Islet precursor cell (in vitro differentiated cells): ENCODE measurements around the gene METTL16.
"Not testable (repeated sequence)": the region's sequence is repeated elsewhere in the genome, so short reads cannot be mapped to it uniquely, and the experiment has no call there.

Experiments
- DNase-seq: peaks from one replicate; pipeline ENCODE4 v3.0.0-alpha.2; 2018

METTL16 gene

GRCh38 chr17:2511462-2512369, at the start of gene METTL16:
Gene METTL16, minus strand, starts transcription at chr17:2511888. Its CDS starts 9,557 bp downstream, at chr17:2502331.
- DNase-seq: peak; percentile 100

DNA sequence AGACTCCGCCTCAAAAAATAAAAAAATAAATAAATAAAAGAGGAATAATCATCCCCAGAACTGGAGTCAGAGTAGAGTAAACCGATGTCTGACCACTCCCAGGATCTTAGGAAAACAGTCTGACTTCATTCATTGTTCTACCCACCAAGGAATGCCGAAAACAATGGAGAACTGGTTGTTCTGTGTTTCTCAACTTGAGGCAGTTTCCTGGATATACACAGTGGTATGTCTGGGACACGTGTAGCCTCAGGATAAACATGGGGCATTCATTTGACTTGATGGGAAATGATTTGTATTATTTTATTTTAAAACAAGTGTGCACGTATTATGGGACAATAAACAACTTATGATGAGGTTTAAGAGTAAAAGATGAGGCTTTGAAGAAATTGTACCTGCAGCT, 49.0 kb upstream of the METTL16 start:
- DNase-seq: no peak

DNA sequence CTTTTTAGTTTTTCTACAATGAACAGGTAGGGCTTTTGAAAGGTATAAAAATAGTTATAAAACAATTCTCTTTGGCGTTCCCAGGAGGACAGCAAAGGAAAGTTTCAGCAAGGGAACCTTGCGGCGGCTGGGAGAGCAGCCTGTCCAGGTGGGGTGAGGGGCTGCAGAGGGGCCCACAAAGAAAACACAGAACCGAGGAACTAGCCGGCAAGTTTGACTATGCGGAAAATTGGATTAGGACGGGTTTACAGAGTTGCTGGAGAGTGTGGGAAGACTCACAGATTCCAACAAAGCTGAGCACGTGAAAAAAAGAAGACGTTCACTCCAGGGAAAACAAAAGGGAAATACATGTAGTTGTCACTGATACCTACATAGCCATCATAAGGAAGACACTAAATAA, 40.2 kb upstream of the METTL16 start:
- no peak for DNase-seq

DNA sequence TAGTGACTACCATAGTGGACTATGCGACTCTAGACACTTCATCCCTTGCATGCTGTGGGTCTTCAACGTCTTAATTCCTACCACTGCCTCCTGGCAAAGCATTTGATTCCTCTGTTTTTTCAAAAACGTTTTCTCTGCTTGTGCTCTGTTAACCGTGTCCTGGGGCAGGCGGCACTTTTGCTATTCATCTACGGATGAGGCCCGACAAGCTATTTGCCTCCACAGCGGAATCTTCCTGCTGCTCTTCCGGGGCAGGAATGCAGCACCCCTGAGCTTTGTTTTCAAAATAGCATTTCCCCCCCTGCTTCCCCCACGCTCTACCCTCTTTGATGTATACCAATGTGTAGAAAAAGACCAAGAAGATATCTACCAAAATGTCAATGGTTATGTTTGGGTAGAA, 39.8 kb upstream of the METTL16 start:
- DNase-seq: no peak

GRCh38 chr17:2549392-2550211, 37.9 kb upstream of the METTL16 start:
- DNase-seq: peak; percentile 79

- DNase-seq: not testable (repeated sequence)
Observed at GRCh38 chr17:2548026-2548425, 36.3 kb upstream of the METTL16 start.

DNA sequence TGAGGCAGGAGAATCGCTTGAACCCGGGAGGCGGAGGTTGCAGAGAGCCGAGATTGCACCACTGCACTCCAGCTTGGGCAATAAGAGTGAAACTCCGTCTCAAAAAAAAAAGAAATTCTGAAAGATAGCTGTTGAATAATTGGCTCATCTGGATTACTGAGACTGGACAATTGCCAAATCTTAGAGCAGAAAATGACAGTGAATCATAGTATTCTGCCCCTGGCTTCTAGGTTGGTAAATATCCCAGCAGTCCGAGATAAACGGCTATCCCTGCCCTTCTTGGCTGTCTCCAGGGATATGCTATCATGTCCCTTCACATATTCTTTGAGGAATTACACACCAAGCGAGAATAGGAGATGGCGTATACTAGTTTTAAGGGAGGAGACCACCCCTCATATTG, 35.5 kb upstream of the METTL16 start:
- no peak for DNase-seq

DNA sequence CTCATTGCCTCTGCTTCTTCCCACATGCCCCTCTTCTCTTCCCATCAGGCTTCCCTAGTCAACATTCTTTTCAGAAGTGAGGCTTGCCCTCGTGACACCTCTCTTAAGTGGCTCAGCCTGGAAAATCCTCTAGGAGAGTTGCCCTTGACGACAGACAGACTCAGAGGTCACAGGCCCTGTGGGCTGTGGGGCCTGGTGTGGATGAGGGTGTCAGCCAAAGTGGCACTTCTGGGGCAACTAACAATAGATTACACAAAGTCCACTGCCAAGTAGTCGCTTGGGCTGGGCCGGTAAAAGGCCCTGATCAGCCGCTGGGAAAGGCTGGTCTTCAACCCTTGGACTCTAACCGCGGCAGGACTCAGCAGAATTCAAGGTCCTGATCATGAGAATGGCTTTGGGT, 33.7 kb upstream of the METTL16 start:
- DNase-seq: peak; percentile 74

DNA sequence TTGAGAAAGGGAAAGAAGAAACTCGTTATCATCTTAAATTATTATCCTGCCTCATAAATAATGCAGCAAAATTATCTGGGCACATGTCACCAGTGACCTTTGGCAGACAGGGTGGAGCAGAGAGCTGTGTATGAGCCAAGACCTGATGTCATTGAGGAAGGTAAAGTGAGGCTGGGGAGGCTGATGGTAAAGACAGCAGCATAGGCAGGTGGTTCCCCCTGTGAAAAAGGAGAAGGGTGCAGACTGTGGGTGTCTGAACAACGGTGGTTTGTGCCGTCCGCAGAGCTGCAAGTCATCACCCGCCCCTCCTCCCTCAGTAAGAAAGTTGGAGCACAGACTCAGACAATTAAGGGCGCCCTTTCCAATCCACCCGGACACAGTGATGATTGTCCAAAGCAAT, 30.8 kb upstream of the METTL16 start:
- no peak for DNase-seq

DNA sequence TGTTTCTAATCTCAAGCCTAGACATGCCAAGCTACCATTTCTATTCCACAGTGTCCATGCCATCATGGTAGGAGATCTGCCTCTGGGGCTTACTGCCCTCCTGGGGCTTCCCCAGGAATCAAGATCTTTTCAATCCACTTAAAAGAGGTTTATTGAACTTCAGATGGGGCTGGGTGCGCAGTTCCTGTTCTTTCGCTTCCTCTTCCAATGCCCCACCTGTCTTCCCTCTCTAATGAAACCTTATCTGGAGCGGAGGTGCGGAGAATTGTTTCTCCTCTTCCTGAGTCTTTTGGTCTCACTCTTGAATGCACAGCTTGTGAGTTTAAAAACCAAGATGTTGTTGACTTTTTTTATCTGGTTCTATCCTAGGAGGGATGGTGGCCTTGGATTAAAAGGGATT, 30.4 kb upstream of the METTL16 start:
- no peak for DNase-seq

DNA sequence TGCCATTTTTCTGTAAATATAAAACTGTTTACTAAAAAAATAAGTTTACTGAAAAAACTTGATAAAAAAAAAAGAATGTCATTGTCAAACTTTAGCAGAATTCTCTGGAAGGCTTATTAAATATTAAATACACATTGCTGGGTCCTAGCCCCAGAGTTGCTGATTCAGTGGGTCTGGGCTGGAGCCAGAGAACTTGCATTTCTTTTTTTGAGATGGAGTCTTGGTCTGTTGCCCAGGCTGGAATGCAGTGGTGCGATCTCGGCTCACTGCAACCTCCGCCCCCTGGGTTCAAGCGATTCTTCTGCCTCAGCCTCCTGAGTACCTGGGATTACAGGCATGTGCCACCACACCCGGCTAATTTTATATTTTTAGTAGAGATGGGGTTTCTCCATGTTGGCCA, 25.9 kb upstream of the METTL16 start:
- DNase-seq: not testable (repeated sequence)

DNA sequence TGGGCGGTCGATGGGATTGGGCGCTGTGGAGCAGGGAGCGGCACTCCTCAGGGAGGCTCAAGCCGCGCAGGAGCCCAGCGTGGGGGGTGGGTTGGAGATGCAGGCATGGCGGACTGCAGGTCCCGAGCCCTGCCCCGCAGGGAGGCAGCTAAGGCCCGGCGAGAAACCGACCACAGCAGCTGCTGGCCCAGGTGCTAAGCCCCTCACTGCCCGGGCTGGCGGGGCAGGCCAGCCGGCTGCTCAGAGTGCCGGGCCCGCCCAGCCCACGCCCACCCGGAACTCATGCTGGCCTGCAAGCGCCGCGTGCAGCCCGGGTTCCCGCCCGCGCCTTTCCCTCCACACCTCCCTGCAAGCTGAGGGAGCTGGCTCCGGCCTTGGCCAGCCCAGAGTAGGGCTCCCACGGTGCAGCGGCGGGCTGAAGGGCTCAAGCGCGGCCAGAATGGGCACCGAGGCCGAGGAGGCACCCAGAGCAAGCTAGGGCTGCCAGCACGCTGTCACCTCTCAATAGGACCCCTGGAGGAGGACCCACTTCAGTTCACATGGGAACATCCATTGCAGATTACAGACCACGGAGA, 20.5 kb upstream of the METTL16 start:
- no peak for DNase-seq

GRCh38 chr17:2531243-2531954, 19.7 kb upstream of the METTL16 start:
- DNase-seq: not testable (repeated sequence)

- DNase-seq: not testable (repeated sequence)
Observed at GRCh38 chr17:2521775-2522410, 10.2 kb upstream of the METTL16 start.

DNA sequence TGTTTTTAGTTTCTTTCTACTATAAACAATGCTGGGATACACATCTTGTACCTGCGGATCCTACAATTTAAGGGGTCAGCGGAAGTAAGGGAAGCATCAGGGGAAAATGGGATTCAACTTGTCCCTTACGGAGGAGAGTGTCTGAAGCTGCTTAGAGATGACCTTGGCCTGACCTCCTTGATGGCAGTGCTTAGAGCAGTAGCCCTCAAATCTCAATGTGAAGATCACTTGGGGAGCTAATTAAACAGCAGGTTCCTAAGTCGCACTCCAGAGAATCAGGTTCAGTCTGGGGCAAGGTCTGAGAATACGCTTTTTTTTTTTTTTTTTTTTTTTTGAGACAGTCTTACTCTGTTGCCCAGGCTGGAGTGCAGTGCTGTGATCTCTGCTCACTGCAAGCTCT, 9.6 kb upstream of the METTL16 start:
- DNase-seq: no peak

DNA sequence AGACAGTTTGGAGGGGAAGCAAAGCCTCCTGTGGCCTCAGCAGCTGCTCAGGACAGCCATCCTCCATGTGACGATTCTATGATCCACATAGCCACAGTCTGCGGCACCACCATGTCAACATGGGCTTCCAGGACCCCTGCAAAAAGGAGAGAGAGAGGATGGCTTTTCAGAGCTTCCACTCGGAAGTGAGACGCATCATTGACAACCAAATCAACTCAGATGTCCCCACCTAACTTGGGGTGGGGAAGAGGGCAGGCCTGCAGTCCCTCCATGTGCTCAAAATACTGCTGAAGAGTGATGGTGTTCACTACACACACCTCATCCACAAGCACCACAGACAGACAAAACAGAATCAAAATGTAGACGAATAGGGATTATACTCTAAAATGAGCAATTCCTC, 5.9 kb upstream of the METTL16 start:
- peak; percentile 20 for DNase-seq

DNA sequence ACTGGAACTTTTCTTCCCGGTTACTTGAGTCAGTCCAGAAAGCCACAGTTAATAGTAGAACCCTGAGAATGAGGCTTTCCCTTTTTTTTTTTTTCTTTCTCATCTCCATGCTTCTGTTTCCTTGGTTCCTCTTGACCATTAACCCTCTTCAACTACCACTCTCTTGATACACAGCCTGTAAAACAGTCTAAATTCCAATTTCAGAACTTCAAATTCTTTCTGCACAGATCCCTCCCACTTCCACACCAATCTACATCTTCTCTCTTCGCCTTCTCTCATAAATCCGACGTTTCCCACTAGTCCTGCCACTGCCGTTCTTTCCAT, 588 bp downstream of the METTL16 start:
- DNase-seq: no peak

- no peak for DNase-seq
Observed at GRCh38 chr17:2510559-2510958, 1.1 kb downstream of the METTL16 start.

DNA sequence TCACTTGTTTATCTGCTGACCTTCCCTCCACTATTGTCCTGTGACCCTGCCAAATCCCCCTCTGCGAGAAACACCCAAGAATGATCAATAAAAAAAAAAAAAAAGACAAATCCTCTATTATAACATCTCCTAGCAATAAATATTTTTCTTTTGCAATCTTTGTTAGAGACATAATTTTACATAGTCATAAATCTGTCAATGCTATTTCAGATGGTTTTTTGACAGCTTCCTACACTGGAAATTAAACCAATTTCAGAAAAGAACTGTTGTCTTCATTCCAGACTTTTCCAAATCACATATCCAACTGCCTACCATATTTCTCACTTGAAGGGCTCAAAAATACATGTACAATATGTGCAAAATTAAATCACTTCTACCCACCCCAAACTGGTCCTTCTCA, 3.7 kb downstream of the METTL16 start:
- DNase-seq: no peak

DNA sequence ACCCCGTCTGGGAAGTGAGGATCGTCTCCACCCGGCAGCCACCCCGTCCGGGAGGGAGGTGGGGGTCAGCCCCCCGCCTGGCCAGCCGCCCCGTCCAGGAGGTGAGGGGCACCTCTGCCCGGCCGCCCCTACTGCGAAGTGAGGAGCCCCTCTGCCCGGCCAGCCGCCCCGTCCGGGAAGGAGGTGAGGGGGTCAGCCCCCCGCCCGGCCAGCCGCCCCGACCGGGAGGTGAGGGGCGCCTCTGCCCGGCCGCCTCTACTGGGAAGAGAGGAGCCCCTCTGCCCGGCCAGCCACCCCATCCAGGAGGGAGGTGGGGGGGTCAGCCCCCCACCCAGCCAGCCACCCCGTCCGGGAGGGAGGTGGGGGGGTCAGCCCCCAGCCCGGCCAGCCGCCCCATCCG, 4.7 kb downstream of the METTL16 start:
- not testable (repeated sequence) for DNase-seq

DNA sequence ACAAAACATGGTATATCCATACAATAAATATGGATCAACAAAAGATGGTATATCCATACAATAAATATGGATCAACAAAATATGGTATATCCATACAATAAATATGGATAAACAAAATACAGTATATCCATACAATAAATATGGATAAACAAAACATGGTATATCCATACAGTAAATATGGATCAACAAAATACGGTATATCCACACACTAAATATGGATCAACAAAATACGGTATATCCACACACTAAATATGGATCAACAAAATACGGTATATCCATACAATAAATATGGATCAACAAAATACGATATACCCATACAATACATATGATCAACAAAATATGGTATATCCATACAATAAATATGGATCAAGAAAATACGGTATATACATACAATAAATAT, 8.1 kb downstream of the METTL16 start:
- DNase-seq: no peak

DNA sequence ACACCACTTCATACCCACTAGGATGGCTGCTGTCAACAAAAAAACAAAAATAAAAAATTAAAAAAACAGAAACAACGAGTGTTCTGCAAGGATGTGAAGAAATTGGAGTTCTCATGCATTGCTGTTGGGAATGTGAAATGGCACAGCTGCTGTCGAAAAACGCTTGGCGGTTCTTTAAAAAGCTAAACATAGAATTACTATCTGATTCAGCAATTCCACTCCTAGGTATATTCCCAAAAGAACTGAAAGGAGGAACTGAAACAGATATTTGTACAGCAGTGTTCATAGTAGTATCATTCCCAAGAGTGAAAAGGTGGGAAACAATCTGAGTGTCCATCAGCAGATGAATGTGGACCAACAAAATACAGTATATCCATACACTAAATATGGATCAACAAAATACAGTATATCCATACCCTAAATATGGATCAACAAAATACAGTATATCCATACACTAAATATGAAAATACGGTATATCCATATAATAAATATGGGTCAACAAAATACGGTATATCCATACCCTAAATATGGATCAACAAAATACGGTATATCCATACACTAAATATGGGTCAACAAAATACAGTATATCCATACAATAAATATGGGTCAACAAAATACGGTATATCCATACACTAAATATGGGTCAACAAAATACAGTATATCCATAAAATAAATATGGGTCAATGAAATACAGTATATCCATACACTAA, 8.7 kb downstream of the METTL16 start:
- DNase-seq: no peak
